SK-N-SH (cell line): ENCODE data around the gene KAT6B.

ENCODE experiments used
- TAF1 ChIP-seq: IDR thresholded peaks from 2 replicates; pipeline ENCODE4 v1.6.1; 2012; ENCODE audit warnings: low read depth, mild to moderate bottlenecking, low read length, moderate library complexity, borderline replicate concordance
- TF ChIP-seq, protein P1 (sequence below): IDR thresholded peaks from 2 replicates; pipeline ENCODE4 v1.6.1; 2012; ENCODE audit warnings: mild to moderate bottlenecking, low read depth, low read length, moderate library complexity

DNA sequence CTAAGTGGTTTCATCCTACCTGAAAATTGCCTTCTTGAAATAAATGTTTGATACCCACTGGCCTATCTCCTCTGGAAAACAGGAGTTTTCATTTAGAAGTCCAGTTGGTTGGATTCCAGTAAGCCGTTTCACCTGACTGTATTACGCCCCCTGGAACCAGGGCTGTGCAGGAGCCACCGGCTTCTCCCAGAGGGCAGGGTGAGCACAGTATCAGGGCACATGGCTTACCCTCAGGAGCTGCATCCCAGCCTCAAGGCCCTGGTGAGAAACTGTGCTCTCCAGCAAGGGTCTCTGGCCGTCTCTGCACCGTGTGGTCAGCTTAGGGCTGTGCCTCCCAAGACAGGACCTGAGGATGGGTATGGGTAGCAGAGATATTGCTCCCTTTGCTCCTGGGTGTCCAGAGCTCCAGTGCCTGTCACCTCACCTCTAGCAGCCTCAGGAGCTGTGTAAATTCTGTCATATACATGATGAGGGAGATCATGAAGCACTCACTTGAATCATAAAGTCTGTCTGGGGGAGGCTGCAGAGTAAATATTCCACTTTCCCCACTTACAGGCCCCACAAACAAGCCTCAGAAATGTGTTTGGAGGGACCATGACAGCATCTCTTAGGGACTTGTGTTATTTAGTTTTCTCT lies 175.4 kb downstream of the KAT6B start:
- TF ChIP-seq, protein P1, sequence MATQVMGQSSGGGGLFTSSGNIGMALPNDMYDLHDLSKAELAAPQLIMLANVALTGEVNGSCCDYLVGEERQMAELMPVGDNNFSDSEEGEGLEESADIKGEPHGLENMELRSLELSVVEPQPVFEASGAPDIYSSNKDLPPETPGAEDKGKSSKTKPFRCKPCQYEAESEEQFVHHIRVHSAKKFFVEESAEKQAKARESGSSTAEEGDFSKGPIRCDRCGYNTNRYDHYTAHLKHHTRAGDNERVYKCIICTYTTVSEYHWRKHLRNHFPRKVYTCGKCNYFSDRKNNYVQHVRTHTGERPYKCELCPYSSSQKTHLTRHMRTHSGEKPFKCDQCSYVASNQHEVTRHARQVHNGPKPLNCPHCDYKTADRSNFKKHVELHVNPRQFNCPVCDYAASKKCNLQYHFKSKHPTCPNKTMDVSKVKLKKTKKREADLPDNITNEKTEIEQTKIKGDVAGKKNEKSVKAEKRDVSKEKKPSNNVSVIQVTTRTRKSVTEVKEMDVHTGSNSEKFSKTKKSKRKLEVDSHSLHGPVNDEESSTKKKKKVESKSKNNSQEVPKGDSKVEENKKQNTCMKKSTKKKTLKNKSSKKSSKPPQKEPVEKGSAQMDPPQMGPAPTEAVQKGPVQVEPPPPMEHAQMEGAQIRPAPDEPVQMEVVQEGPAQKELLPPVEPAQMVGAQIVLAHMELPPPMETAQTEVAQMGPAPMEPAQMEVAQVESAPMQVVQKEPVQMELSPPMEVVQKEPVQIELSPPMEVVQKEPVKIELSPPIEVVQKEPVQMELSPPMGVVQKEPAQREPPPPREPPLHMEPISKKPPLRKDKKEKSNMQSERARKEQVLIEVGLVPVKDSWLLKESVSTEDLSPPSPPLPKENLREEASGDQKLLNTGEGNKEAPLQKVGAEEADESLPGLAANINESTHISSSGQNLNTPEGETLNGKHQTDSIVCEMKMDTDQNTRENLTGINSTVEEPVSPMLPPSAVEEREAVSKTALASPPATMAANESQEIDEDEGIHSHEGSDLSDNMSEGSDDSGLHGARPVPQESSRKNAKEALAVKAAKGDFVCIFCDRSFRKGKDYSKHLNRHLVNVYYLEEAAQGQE = no peak
- TF ChIP-seq TAF1 = no peak
